ENCODE measurements around the gene DUSP19. TPM values are rescaled to one million over a fixed set of nuclear protein-coding genes. Genes with fewer than 3 reads are reported as not detected.

Gene DUSP19
- total and polyA plus RNA-seq, 2 of the 13 experiments (the other 11 are each of a cell fraction or from before 2014, with no cell fraction given) = 1.3 to 1.9 TPM

DNA sequence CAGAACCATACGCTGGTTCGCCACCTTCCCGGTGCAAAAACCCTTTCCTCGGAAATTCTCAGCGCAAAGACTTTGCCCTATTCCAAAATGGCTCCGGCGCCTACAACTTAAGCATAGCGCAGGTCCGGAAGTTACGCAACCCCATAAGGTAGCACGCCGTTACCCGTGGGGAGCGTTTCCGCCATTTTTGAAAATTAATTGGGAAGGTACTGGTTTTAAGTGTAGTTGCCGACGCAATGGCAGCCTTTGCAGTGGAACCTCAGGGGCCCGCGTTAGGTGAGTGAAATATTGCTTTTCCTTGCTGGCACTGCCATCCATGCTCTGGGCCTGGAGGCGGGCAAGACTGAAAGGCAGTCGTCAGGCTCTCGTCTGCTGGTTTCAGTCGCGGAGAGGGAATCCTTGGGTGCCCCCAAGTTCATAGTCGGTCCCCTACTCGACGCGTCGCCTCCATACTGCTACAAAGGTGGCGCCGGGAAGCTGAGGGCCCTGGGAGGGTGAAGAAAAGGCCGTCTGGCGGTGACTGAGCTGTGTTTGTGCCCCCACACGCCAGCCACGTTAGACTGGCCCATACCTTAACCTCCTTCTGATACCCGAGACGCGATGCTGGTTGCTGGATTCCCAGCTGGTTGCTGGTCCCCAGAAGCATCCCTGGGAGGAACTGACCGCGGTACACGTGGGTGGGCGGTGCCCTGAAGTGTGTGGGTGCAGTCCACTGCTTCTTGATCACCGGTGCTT, 45.8 kb downstream of the DUSP19 start, which contains the start of gene NUP35 (continued):
- TF ChIP-seq FLYWCH1 (CRISPR knock-in tag; IDR thresholded peaks at IDR 0.05) (no peak), MBNL3 (CRISPR knock-in tag; conservative IDR thresholded peaks at IDR 0.05) (no peak), ZNF367 (CRISPR knock-in tag; IDR thresholded peaks at IDR 0.05; ENCODE audit: borderline replicate concordance) (no peak), NCOA2 (CRISPR knock-in tag; IDR thresholded peaks at IDR 0.05) (peak; percentile 13), ZNF138 (CRISPR knock-in tag; IDR thresholded peaks at IDR 0.05; ENCODE audit: low read depth) (peak; percentile 96; the same call in 1 of the 2 replicates), POLR2A (IDR thresholded peaks at IDR 0.05; ENCODE audit: insufficient read depth in 1 of 2, low read depth in 2 of 2, low read length in 2 of 2) (peak; percentile 83 to 91), HDAC2 (CRISPR knock-in tag; IDR thresholded peaks at IDR 0.05) (peak; percentile 81), SMC3 (IDR thresholded peaks at IDR 0.05; ENCODE audit: low read length) (peak; percentile 60), SETDB1 (CRISPR knock-in tag; IDR thresholded peaks at IDR 0.05; ENCODE audit: borderline replicate concordance) (0 out of 2 replicates have a peak, but pooled peaks have one; percentile 9), TBP (CRISPR knock-in tag; IDR thresholded peaks at IDR 0.05) (no peak), KLF6 (CRISPR knock-in tag; IDR thresholded peaks at IDR 0.05) (peak; percentile 93; the same call in 1 of the 2 replicates), ZNF235 (CRISPR knock-in tag; IDR thresholded peaks at IDR 0.05; ENCODE audit: borderline replicate concordance) (no peak)
- TF ChIP-seq, protein P1, sequence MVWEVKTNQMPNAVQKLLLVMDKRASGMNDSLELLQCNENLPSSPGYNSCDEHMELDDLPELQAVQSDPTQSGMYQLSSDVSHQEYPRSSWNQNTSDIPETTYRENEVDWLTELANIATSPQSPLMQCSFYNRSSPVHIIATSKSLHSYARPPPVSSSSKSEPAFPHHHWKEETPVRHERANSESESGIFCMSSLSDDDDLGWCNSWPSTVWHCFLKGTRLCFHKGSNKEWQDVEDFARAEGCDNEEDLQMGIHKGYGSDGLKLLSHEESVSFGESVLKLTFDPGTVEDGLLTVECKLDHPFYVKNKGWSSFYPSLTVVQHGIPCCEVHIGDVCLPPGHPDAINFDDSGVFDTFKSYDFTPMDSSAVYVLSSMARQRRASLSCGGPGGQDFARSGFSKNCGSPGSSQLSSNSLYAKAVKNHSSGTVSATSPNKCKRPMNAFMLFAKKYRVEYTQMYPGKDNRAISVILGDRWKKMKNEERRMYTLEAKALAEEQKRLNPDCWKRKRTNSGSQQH (CRISPR knock-in tag; IDR thresholded peaks at IDR 0.05; ENCODE audit: low read depth) = peak; percentile 97
- TF ChIP-seq, protein P2, sequence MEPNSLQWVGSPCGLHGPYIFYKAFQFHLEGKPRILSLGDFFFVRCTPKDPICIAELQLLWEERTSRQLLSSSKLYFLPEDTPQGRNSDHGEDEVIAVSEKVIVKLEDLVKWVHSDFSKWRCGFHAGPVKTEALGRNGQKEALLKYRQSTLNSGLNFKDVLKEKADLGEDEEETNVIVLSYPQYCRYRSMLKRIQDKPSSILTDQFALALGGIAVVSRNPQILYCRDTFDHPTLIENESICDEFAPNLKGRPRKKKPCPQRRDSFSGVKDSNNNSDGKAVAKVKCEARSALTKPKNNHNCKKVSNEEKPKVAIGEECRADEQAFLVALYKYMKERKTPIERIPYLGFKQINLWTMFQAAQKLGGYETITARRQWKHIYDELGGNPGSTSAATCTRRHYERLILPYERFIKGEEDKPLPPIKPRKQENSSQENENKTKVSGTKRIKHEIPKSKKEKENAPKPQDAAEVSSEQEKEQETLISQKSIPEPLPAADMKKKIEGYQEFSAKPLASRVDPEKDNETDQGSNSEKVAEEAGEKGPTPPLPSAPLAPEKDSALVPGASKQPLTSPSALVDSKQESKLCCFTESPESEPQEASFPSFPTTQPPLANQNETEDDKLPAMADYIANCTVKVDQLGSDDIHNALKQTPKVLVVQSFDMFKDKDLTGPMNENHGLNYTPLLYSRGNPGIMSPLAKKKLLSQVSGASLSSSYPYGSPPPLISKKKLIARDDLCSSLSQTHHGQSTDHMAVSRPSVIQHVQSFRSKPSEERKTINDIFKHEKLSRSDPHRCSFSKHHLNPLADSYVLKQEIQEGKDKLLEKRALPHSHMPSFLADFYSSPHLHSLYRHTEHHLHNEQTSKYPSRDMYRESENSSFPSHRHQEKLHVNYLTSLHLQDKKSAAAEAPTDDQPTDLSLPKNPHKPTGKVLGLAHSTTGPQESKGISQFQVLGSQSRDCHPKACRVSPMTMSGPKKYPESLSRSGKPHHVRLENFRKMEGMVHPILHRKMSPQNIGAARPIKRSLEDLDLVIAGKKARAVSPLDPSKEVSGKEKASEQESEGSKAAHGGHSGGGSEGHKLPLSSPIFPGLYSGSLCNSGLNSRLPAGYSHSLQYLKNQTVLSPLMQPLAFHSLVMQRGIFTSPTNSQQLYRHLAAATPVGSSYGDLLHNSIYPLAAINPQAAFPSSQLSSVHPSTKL (CRISPR knock-in tag; IDR thresholded peaks at IDR 0.05) = peak; percentile 67; the same call in 1 of the 2 replicates
- TF ChIP-seq, protein P3, sequence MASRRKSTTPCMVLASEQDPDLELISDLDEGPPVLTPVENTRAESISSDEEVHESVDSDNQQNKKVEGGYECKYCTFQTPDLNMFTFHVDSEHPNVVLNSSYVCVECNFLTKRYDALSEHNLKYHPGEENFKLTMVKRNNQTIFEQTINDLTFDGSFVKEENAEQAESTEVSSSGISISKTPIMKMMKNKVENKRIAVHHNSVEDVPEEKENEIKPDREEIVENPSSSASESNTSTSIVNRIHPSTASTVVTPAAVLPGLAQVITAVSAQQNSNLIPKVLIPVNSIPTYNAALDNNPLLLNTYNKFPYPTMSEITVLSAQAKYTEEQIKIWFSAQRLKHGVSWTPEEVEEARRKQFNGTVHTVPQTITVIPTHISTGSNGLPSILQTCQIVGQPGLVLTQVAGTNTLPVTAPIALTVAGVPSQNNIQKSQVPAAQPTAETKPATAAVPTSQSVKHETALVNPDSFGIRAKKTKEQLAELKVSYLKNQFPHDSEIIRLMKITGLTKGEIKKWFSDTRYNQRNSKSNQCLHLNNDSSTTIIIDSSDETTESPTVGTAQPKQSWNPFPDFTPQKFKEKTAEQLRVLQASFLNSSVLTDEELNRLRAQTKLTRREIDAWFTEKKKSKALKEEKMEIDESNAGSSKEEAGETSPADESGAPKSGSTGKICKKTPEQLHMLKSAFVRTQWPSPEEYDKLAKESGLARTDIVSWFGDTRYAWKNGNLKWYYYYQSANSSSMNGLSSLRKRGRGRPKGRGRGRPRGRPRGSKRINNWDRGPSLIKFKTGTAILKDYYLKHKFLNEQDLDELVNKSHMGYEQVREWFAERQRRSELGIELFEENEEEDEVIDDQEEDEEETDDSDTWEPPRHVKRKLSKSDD (CRISPR knock-in tag; IDR thresholded peaks at IDR 0.05; ENCODE audit: low read depth) = peak; percentile 86
- TF ChIP-seq, protein P4, sequence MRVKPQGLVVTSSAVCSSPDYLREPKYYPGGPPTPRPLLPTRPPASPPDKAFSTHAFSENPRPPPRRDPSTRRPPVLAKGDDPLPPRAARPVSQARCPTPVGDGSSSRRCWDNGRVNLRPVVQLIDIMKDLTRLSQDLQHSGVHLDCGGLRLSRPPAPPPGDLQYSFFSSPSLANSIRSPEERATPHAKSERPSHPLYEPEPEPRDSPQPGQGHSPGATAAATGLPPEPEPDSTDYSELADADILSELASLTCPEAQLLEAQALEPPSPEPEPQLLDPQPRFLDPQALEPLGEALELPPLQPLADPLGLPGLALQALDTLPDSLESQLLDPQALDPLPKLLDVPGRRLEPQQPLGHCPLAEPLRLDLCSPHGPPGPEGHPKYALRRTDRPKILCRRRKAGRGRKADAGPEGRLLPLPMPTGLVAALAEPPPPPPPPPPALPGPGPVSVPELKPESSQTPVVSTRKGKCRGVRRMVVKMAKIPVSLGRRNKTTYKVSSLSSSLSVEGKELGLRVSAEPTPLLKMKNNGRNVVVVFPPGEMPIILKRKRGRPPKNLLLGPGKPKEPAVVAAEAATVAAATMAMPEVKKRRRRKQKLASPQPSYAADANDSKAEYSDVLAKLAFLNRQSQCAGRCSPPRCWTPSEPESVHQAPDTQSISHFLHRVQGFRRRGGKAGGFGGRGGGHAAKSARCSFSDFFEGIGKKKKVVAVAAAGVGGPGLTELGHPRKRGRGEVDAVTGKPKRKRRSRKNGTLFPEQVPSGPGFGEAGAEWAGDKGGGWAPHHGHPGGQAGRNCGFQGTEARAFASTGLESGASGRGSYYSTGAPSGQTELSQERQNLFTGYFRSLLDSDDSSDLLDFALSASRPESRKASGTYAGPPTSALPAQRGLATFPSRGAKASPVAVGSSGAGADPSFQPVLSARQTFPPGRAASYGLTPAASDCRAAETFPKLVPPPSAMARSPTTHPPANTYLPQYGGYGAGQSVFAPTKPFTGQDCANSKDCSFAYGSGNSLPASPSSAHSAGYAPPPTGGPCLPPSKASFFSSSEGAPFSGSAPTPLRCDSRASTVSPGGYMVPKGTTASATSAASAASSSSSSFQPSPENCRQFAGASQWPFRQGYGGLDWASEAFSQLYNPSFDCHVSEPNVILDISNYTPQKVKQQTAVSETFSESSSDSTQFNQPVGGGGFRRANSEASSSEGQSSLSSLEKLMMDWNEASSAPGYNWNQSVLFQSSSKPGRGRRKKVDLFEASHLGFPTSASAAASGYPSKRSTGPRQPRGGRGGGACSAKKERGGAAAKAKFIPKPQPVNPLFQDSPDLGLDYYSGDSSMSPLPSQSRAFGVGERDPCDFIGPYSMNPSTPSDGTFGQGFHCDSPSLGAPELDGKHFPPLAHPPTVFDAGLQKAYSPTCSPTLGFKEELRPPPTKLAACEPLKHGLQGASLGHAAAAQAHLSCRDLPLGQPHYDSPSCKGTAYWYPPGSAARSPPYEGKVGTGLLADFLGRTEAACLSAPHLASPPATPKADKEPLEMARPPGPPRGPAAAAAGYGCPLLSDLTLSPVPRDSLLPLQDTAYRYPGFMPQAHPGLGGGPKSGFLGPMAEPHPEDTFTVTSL (CRISPR knock-in tag; IDR thresholded peaks at IDR 0.05; ENCODE audit: borderline replicate concordance) = peak; percentile 75
